ENCODE results near the gene NARF.

DNA sequence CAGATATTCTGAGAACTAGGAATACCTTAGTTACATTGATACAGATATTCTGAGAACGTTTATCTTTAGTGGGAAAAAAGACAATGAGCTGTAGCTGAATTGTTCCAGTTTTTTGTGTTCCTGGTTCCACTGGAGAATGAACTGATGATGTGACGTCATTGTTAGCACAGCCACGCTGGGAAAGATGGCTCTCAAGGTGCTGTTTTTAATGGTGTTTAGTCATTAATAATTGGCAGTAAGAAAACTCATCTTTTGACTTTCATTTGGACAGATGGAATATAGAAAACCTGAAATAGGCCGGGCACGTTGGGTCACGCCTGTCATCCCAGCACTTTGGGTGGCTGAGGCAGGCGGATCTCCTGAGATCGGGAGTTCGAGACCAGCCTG, 71.4 kb downstream of the NARF start:
- TF ChIP-seq, protein P1, sequence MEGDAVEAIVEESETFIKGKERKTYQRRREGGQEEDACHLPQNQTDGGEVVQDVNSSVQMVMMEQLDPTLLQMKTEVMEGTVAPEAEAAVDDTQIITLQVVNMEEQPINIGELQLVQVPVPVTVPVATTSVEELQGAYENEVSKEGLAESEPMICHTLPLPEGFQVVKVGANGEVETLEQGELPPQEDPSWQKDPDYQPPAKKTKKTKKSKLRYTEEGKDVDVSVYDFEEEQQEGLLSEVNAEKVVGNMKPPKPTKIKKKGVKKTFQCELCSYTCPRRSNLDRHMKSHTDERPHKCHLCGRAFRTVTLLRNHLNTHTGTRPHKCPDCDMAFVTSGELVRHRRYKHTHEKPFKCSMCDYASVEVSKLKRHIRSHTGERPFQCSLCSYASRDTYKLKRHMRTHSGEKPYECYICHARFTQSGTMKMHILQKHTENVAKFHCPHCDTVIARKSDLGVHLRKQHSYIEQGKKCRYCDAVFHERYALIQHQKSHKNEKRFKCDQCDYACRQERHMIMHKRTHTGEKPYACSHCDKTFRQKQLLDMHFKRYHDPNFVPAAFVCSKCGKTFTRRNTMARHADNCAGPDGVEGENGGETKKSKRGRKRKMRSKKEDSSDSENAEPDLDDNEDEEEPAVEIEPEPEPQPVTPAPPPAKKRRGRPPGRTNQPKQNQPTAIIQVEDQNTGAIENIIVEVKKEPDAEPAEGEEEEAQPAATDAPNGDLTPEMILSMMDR (IDR thresholded peaks at IDR 0.05), result no peak
- TF ChIP-seq EZH2 (IDR thresholded peaks at IDR 0.05; ENCODE audit: borderline replicate concordance, insufficient read depth, low read depth, low read length, poor library complexity, severe bottlenecking), result no peak
